WTC11 (cell line): ENCODE results near the gene ECT2L.

Source experiments
- CBFB ChIP-seq: sonication (generic); formaldehyde crosslinking; IDR thresholded peaks from 2 replicates; pipeline ENCODE4 v1.8.1; 2022; ENCODE audit warnings: mild to moderate bottlenecking, low read depth, missing genetic modification reagents
- ELF4 ChIP-seq: sonication (generic); formaldehyde crosslinking; IDR thresholded peaks from 2 replicates; pipeline ENCODE4 v1.8.1; 2022; ENCODE audit warnings: low read depth, mild to moderate bottlenecking, moderate library complexity, missing genetic modification reagents
- ESRRA ChIP-seq: sonication (generic); formaldehyde crosslinking; IDR thresholded peaks from 2 replicates; pipeline ENCODE4 v1.8.1; 2022; ENCODE audit warnings: mild to moderate bottlenecking, missing genetic modification reagents, borderline replicate concordance
- MAX ChIP-seq: sonication (generic); formaldehyde crosslinking; IDR thresholded peaks from 2 replicates; pipeline ENCODE4 v1.8.0; 2022; ENCODE audit warnings: mild to moderate bottlenecking, missing genetic modification reagents
- MYBL2 ChIP-seq: sonication (generic); formaldehyde crosslinking; IDR thresholded peaks from 2 replicates; pipeline ENCODE4 v1.8.1; 2023; ENCODE audit warnings: mild to moderate bottlenecking, moderate library complexity, missing genetic modification reagents
- TCF7 ChIP-seq: sonication (generic); formaldehyde crosslinking; IDR thresholded peaks from 2 replicates; pipeline ENCODE4 v1.8.0; 2022; ENCODE audit warnings: mild to moderate bottlenecking, low read depth, missing genetic modification reagents, moderate library complexity
- TF ChIP-seq, protein P1 (sequence below): sonication (generic); formaldehyde crosslinking; IDR thresholded peaks from 2 replicates; pipeline ENCODE4 v1.8.1; 2023; ENCODE audit warnings: mild to moderate bottlenecking, missing genetic modification reagents, moderate library complexity
- TF ChIP-seq, protein P2 (sequence below): fragments of 200-600 bp; IDR thresholded peaks from 2 replicates; pipeline ENCODE4 v1.8.0; 2022; ENCODE audit warnings: antibody characterized with exemption
- TF ChIP-seq, protein P3 (sequence below): sonication (generic); formaldehyde crosslinking; conservative IDR thresholded peaks from 2 replicates; pipeline ENCODE4 v1.8.1; 2022; ENCODE audit warnings: mild to moderate bottlenecking, missing genetic modification reagents

GRCh38 chr6:138787138-138787537, 8.7 kb upstream of the ECT2L start:
- TF ChIP-seq, protein P1, sequence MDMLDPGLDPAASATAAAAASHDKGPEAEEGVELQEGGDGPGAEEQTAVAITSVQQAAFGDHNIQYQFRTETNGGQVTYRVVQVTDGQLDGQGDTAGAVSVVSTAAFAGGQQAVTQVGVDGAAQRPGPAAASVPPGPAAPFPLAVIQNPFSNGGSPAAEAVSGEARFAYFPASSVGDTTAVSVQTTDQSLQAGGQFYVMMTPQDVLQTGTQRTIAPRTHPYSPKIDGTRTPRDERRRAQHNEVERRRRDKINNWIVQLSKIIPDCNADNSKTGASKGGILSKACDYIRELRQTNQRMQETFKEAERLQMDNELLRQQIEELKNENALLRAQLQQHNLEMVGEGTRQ = no peak
- TF ChIP-seq, protein P2, sequence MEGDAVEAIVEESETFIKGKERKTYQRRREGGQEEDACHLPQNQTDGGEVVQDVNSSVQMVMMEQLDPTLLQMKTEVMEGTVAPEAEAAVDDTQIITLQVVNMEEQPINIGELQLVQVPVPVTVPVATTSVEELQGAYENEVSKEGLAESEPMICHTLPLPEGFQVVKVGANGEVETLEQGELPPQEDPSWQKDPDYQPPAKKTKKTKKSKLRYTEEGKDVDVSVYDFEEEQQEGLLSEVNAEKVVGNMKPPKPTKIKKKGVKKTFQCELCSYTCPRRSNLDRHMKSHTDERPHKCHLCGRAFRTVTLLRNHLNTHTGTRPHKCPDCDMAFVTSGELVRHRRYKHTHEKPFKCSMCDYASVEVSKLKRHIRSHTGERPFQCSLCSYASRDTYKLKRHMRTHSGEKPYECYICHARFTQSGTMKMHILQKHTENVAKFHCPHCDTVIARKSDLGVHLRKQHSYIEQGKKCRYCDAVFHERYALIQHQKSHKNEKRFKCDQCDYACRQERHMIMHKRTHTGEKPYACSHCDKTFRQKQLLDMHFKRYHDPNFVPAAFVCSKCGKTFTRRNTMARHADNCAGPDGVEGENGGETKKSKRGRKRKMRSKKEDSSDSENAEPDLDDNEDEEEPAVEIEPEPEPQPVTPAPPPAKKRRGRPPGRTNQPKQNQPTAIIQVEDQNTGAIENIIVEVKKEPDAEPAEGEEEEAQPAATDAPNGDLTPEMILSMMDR = no peak
- no peak for TF ChIP-seq ESRRA (CRISPR knock-in tag)
- TF ChIP-seq ELF4 = no peak
- no peak for TF ChIP-seq MYBL2 (CRISPR knock-in tag)
- no peak for TF ChIP-seq TCF7
- no peak for TF ChIP-seq CBFB (CRISPR knock-in tag)
- TF ChIP-seq MAX = no peak
- TF ChIP-seq, protein P3, sequence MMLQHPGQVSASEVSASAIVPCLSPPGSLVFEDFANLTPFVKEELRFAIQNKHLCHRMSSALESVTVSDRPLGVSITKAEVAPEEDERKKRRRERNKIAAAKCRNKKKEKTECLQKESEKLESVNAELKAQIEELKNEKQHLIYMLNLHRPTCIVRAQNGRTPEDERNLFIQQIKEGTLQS (CRISPR knock-in tag) = no peak
